CD14-positive monocyte (primary cell): ENCODE measurements around the gene HNRNPAB. TPM values are rescaled to one million over a fixed set of nuclear protein-coding genes. Genes with fewer than 3 reads are reported as not detected.

Experiments
- DNase-seq, 3 donors: peaks; one replicate each; pipeline ENCODE4 v3.0.0-alpha.2; 2011 to 2022
- H2AFZ ChIP-seq: 2 replicates; pipeline ENCODE4 v1.6.0; 2012; ENCODE audit warnings: mild to moderate bottlenecking, low read depth, low read length, inconsistent platforms; ENCODE audit not compliant: insufficient read depth, poor library complexity, severe bottlenecking
- H3K27ac ChIP-seq, 2 donors: 1 replicate in 1 of 2; 2 replicates in 1 of 2; pipeline ENCODE4 v1.5.1; 2012 to 2013; ENCODE audit warnings: low read length in 2 of 2, control low read depth in 1 of 2, inconsistent platforms in 1 of 2, low read depth in 1 of 2, mild to moderate bottlenecking in 1 of 2
- H3K27me3 ChIP-seq, 2 donors: one replicate each; pipeline versions ENCODE4 v1.6.0 to v1.6.1; 2011 to 2013; ENCODE audit warnings: low read length in 2 of 2; ENCODE audit not compliant: control insufficient read depth in 2 of 2, insufficient read depth in 2 of 2
- H3K36me3 ChIP-seq, 2 donors: replicated peaks in 1 of 2; 1 replicate in 1 of 2; 2 replicates in 1 of 2; pipeline versions ENCODE4 v1.5.1 to v1.6.1; 2012 to 2013; ENCODE audit warnings: low read length in 2 of 2, control low read depth in 1 of 2, inconsistent platforms in 1 of 2, mild to moderate bottlenecking in 1 of 2; ENCODE audit not compliant: insufficient read depth in 2 of 2, control insufficient read depth in 1 of 2
- H3K4me1 ChIP-seq, 2 donors: 1 replicate in 1 of 2; 2 replicates in 1 of 2; pipeline versions ENCODE4 v1.5.1 to v1.6.1; 2012 to 2013; ENCODE audit warnings: low read length in 2 of 2, control low read depth in 1 of 2, inconsistent platforms in 1 of 2, mild to moderate bottlenecking in 1 of 2, moderate library complexity in 1 of 2; ENCODE audit not compliant: insufficient read depth in 2 of 2, control insufficient read depth in 1 of 2
- H3K4me2 ChIP-seq: replicated peaks from 2 replicates; pipeline ENCODE3; 2012; ENCODE audit warnings: low read length, moderate library complexity, mild to moderate bottlenecking; ENCODE audit not compliant: poor library complexity, severe bottlenecking; ENCODE audit errors: extremely low read depth
- H3K4me3 ChIP-seq, 3 experiments: fragments of 200-600 bp in 1 of 3; sonication (generic) in 1 of 3; replicated peaks in 1 of 3; 1 replicate in 2 of 3; 2 replicates in 1 of 3; pipeline ENCODE4 v1.5.1; 2011 to 2013; ENCODE audit warnings: low read length in 3 of 3, mild to moderate bottlenecking in 3 of 3, control low read depth in 2 of 3, low read depth in 2 of 3, inconsistent platforms in 1 of 3, moderate library complexity in 1 of 3
- H3K79me2 ChIP-seq: 2 replicates; pipeline ENCODE4 v1.6.0; 2012; ENCODE audit warnings: mild to moderate bottlenecking, control low read depth, inconsistent platforms, low read length, moderate library complexity; ENCODE audit not compliant: insufficient read depth
- H3K9ac ChIP-seq: 2 replicates; pipeline ENCODE4 v1.6.0; 2017; ENCODE audit warnings: low read length, mild to moderate bottlenecking; ENCODE audit not compliant: insufficient read depth, poor library complexity, severe bottlenecking
- H3K9me3 ChIP-seq, 2 donors: replicated peaks in 1 of 2; 1 replicate in 1 of 2; 2 replicates in 1 of 2; pipeline versions ENCODE4 v1.5.1 to v1.6.1; 2012 to 2013; ENCODE audit warnings: low read length in 2 of 2, control low read depth in 1 of 2; ENCODE audit not compliant: control insufficient read depth in 1 of 2, insufficient read depth in 1 of 2
- H4K20me1 ChIP-seq: 2 replicates; pipeline ENCODE4 v1.6.0; 2012; ENCODE audit warnings: mild to moderate bottlenecking, low read length, control low read depth, moderate library complexity; ENCODE audit not compliant: insufficient read depth
- H3K27ac Mint-ChIP-seq, 7 donors: one replicate each; pipeline ENCODE4 v1.8.0; 2020; ENCODE audit warnings: mild to moderate bottlenecking in 7 of 7, mixed read lengths in 7 of 7, moderate library complexity in 6 of 7, inconsistent platforms in 2 of 7
- H3K27me3 Mint-ChIP-seq, 3 donors: one replicate each; pipeline ENCODE4 v1.8.0; 2021 to 2022; ENCODE audit warnings: low read depth in 3 of 3, mild to moderate bottlenecking in 3 of 3, mixed read lengths in 3 of 3, moderate library complexity in 3 of 3, inconsistent platforms in 1 of 3
- H3K36me3 Mint-ChIP-seq, 2 donors: one replicate each; pipeline ENCODE4 v1.8.0; 2020; ENCODE audit warnings: mixed read lengths in 2 of 2, inconsistent platforms in 1 of 2, mild to moderate bottlenecking in 1 of 2
- H3K4me1 Mint-ChIP-seq: one replicate; pipeline ENCODE4 v1.8.0; 2020; ENCODE audit warnings: mild to moderate bottlenecking, mixed read lengths
- H3K4me3 Mint-ChIP-seq, 2 donors: one replicate each; pipeline ENCODE4 v1.8.0; 2020; ENCODE audit warnings: mild to moderate bottlenecking in 2 of 2, mixed read lengths in 2 of 2, moderate library complexity in 1 of 2
- H3K9me3 Mint-ChIP-seq, 7 donors: one replicate each; pipeline ENCODE4 v1.8.0; 2020 to 2022; ENCODE audit warnings: mixed read lengths in 7 of 7, mild to moderate bottlenecking in 6 of 7, moderate library complexity in 6 of 7, inconsistent platforms in 2 of 7
- CTCF ChIP-seq: fragments of 200-600 bp; IDR thresholded peaks from one replicate; pipeline ENCODE4 v1.8.0; 2022; ENCODE audit warnings: antibody characterized with exemption, mild to moderate bottlenecking
- WGBS: methylation state at CpG from one replicate; pipeline ENCODE4 v1.1.5; 2013; ENCODE audit warnings: missing lambda C conversion rate; ENCODE audit not compliant: insufficient coverage; 5-methylcytosine and 5-hydroxymethylcytosine counted together
- intact Hi-C, 2 donors: fragments of 100-400 bp; cut with micrococcal nuclease; formaldehyde crosslinking; loops; one replicate each; pipeline versions ENCODE4 v1.15.0 to v1.15.1; 2023
- polyA plus RNA-seq, 3 donors: library from polyadenylated mRNA; depleted of rRNA in 1 of 3; unstranded in 2 of 3; stranded (reverse) in 1 of 3; fragments of 300-500 nt in 2 of 3; fragments of >200 nt in 1 of 3; fragmentation: Illumina TruSeq in 2 of 3; gene quantifications; 1 replicate in 2 of 3; 2 replicates in 1 of 3; pipeline ENCODE4 v1.2.3, GENCODE V29; 2012 to 2021

HNRNPAB gene
- polyA plus RNA-seq, 3 donors, result 44.8 to 59.4 (median 54.2) TPM

- no peak overlapping the region for H2AFZ ChIP-seq
- Mint-ChIP-seq H3K27ac (peak overlapping the region; percentile 3 to 75 (median 73)), H3K9me3 (peaks cover 0 to 5% (median 0%) of the 10 kb centered on the region in 7 donors), H3K36me3 (peaks cover 63 to 93% of the 10 kb centered on the region in 2 donors), H3K27me3 (peaks cover 0 to 5% (median 1%) of the 10 kb centered on the region in 3 donors), H3K4me3 (no peak overlapping the region), H3K4me1 (peaks cover 24% of the 10 kb centered on the region)
- H3K9ac ChIP-seq, result no peak overlapping the region
- H3K4me1 ChIP-seq, result peaks cover 11 to 17% of the 10 kb centered on the region in 2 donors
- peak overlapping the region; percentile 16 to 63 for H3K27ac ChIP-seq
- no peak for TF ChIP-seq CTCF
- H3K4me3 ChIP-seq, result no peak overlapping the region
- peaks cover 80% of the 10 kb centered on the region for H4K20me1 ChIP-seq
- H3K4me2 ChIP-seq, result no peak overlapping the region
- peaks cover 18% of the 10 kb centered on the region for H3K79me2 ChIP-seq
- H3K27me3 ChIP-seq, result no peaks in the 10 kb centered on the region
- no peak for DNase-seq
- H3K9me3 ChIP-seq, result no peaks in the 10 kb centered on the region
- WGBS, result 97% methylated on average over 2 of the region's 5 CpGs
- intact Hi-C loops, result no loop called here
- H3K36me3 ChIP-seq, result peaks cover 59 to 98% of the 10 kb centered on the region in 2 donors
These were observed 17.5 kb downstream of the HNRNPAB start for GRCh38 chr5:178221853-178222252.

- H3K4me2 ChIP-seq, result no peak overlapping the region
- H4K20me1 ChIP-seq, result peaks cover 82% of the 10 kb centered on the region
- TF ChIP-seq CTCF, result no peak
- H3K9me3 Mint-ChIP-seq, result peaks cover 0 to 5% (median 0%) of the 10 kb centered on the region in 7 donors
- intact Hi-C loops, result no loop called here
- peak overlapping the region in 1 of 2 donors; percentile 63 for H3K27ac ChIP-seq
- H3K36me3 ChIP-seq, result peaks cover 61 to 98% of the 10 kb centered on the region in 2 donors
- H3K79me2 ChIP-seq, result peaks cover 22% of the 10 kb centered on the region
- H2AFZ ChIP-seq, result no peak overlapping the region
- 98% methylated on average over 15 of the region's 15 CpGs for WGBS
- no peak for DNase-seq
- H3K4me3 ChIP-seq, result no peak overlapping the region
- H3K4me3 Mint-ChIP-seq, result no peak overlapping the region
- no peak overlapping the region for H3K9ac ChIP-seq
- H3K27me3 Mint-ChIP-seq, result peaks cover 0 to 5% (median 1%) of the 10 kb centered on the region in 3 donors
- no peaks in the 10 kb centered on the region for H3K27me3 ChIP-seq
- peak overlapping the region in 4 of 7 donors; percentile 13 to 66 (median 38) for H3K27ac Mint-ChIP-seq
- peaks cover 9 to 15% of the 10 kb centered on the region in 2 donors for H3K4me1 ChIP-seq
- H3K4me1 Mint-ChIP-seq, result peaks cover 24% of the 10 kb centered on the region
- H3K36me3 Mint-ChIP-seq, result peaks cover 68 to 94% of the 10 kb centered on the region in 2 donors
- H3K9me3 ChIP-seq, result no peaks in the 10 kb centered on the region
These were observed 18.0 kb downstream of the HNRNPAB start for GRCh38 chr5:178222292-178222691.
